CD14-positive monocyte (primary cell): Measurements from ENCODE around the gene API5. TPM values are rescaled to one million over a fixed set of nuclear protein-coding genes. Genes with fewer than 3 reads are reported as not detected.

Experiments
- DNase-seq, 3 donors: peaks; one replicate each; pipeline ENCODE4 v3.0.0-alpha.2; 2011 to 2022
- H2AFZ ChIP-seq: 2 replicates; pipeline ENCODE4 v1.6.0; 2012; ENCODE audit warnings: mild to moderate bottlenecking, low read depth, low read length, inconsistent platforms; ENCODE audit not compliant: insufficient read depth, poor library complexity, severe bottlenecking
- H3K27ac ChIP-seq, 2 donors: 1 replicate in 1 of 2; 2 replicates in 1 of 2; pipeline ENCODE4 v1.5.1; 2012 to 2013; ENCODE audit warnings: low read length in 2 of 2, control low read depth in 1 of 2, inconsistent platforms in 1 of 2, low read depth in 1 of 2, mild to moderate bottlenecking in 1 of 2
- H3K27me3 ChIP-seq, 2 donors: one replicate each; pipeline versions ENCODE4 v1.6.0 to v1.6.1; 2011 to 2013; ENCODE audit warnings: low read length in 2 of 2; ENCODE audit not compliant: control insufficient read depth in 2 of 2, insufficient read depth in 2 of 2
- H3K36me3 ChIP-seq, 2 donors: replicated peaks in 1 of 2; 1 replicate in 1 of 2; 2 replicates in 1 of 2; pipeline versions ENCODE4 v1.5.1 to v1.6.1; 2012 to 2013; ENCODE audit warnings: low read length in 2 of 2, control low read depth in 1 of 2, inconsistent platforms in 1 of 2, mild to moderate bottlenecking in 1 of 2; ENCODE audit not compliant: insufficient read depth in 2 of 2, control insufficient read depth in 1 of 2
- H3K4me1 ChIP-seq, 2 donors: 1 replicate in 1 of 2; 2 replicates in 1 of 2; pipeline versions ENCODE4 v1.5.1 to v1.6.1; 2012 to 2013; ENCODE audit warnings: low read length in 2 of 2, control low read depth in 1 of 2, inconsistent platforms in 1 of 2, mild to moderate bottlenecking in 1 of 2, moderate library complexity in 1 of 2; ENCODE audit not compliant: insufficient read depth in 2 of 2, control insufficient read depth in 1 of 2
- H3K4me2 ChIP-seq: replicated peaks from 2 replicates; pipeline ENCODE3; 2012; ENCODE audit warnings: low read length, moderate library complexity, mild to moderate bottlenecking; ENCODE audit not compliant: poor library complexity, severe bottlenecking; ENCODE audit errors: extremely low read depth
- H3K4me3 ChIP-seq, 3 experiments: fragments of 200-600 bp in 1 of 3; sonication (generic) in 1 of 3; replicated peaks in 1 of 3; 1 replicate in 2 of 3; 2 replicates in 1 of 3; pipeline ENCODE4 v1.5.1; 2011 to 2013; ENCODE audit warnings: low read length in 3 of 3, mild to moderate bottlenecking in 3 of 3, control low read depth in 2 of 3, low read depth in 2 of 3, inconsistent platforms in 1 of 3, moderate library complexity in 1 of 3
- H3K79me2 ChIP-seq: 2 replicates; pipeline ENCODE4 v1.6.0; 2012; ENCODE audit warnings: mild to moderate bottlenecking, control low read depth, inconsistent platforms, low read length, moderate library complexity; ENCODE audit not compliant: insufficient read depth
- H3K9ac ChIP-seq: 2 replicates; pipeline ENCODE4 v1.6.0; 2017; ENCODE audit warnings: low read length, mild to moderate bottlenecking; ENCODE audit not compliant: insufficient read depth, poor library complexity, severe bottlenecking
- H3K9me3 ChIP-seq, 2 donors: replicated peaks in 1 of 2; 1 replicate in 1 of 2; 2 replicates in 1 of 2; pipeline versions ENCODE4 v1.5.1 to v1.6.1; 2012 to 2013; ENCODE audit warnings: low read length in 2 of 2, control low read depth in 1 of 2; ENCODE audit not compliant: control insufficient read depth in 1 of 2, insufficient read depth in 1 of 2
- H4K20me1 ChIP-seq: 2 replicates; pipeline ENCODE4 v1.6.0; 2012; ENCODE audit warnings: mild to moderate bottlenecking, low read length, control low read depth, moderate library complexity; ENCODE audit not compliant: insufficient read depth
- H3K27ac Mint-ChIP-seq, 7 donors: one replicate each; pipeline ENCODE4 v1.8.0; 2020; ENCODE audit warnings: mild to moderate bottlenecking in 7 of 7, mixed read lengths in 7 of 7, moderate library complexity in 6 of 7, inconsistent platforms in 2 of 7
- H3K27me3 Mint-ChIP-seq, 3 donors: one replicate each; pipeline ENCODE4 v1.8.0; 2021 to 2022; ENCODE audit warnings: low read depth in 3 of 3, mild to moderate bottlenecking in 3 of 3, mixed read lengths in 3 of 3, moderate library complexity in 3 of 3, inconsistent platforms in 1 of 3
- H3K36me3 Mint-ChIP-seq, 2 donors: one replicate each; pipeline ENCODE4 v1.8.0; 2020; ENCODE audit warnings: mixed read lengths in 2 of 2, inconsistent platforms in 1 of 2, mild to moderate bottlenecking in 1 of 2
- H3K4me1 Mint-ChIP-seq: one replicate; pipeline ENCODE4 v1.8.0; 2020; ENCODE audit warnings: mild to moderate bottlenecking, mixed read lengths
- H3K4me3 Mint-ChIP-seq, 2 donors: one replicate each; pipeline ENCODE4 v1.8.0; 2020; ENCODE audit warnings: mild to moderate bottlenecking in 2 of 2, mixed read lengths in 2 of 2, moderate library complexity in 1 of 2
- H3K9me3 Mint-ChIP-seq, 7 donors: one replicate each; pipeline ENCODE4 v1.8.0; 2020 to 2022; ENCODE audit warnings: mixed read lengths in 7 of 7, mild to moderate bottlenecking in 6 of 7, moderate library complexity in 6 of 7, inconsistent platforms in 2 of 7
- WGBS: methylation state at CpG from one replicate; pipeline ENCODE4 v1.1.5; 2013; ENCODE audit warnings: missing lambda C conversion rate; ENCODE audit not compliant: insufficient coverage; 5-methylcytosine and 5-hydroxymethylcytosine counted together
- intact Hi-C, 2 donors: fragments of 100-400 bp; cut with micrococcal nuclease; formaldehyde crosslinking; loops; one replicate each; pipeline versions ENCODE4 v1.15.0 to v1.15.1; 2023
- polyA plus RNA-seq, 3 donors: library from polyadenylated mRNA; depleted of rRNA in 1 of 3; unstranded in 2 of 3; stranded (reverse) in 1 of 3; fragments of 300-500 nt in 2 of 3; fragments of >200 nt in 1 of 3; fragmentation: Illumina TruSeq in 2 of 3; gene quantifications; 1 replicate in 2 of 3; 2 replicates in 1 of 3; pipeline ENCODE4 v1.2.3, GENCODE V29; 2012 to 2021
- TF ChIP-seq, protein P1 (sequence below): fragments of 200-600 bp; IDR thresholded peaks from one replicate; pipeline ENCODE4 v1.8.0; 2022; ENCODE audit warnings: antibody characterized with exemption, mild to moderate bottlenecking

API5 gene
- polyA plus RNA-seq, 3 donors, result 17.1 to 84.0 (median 65.9) TPM

DNA sequence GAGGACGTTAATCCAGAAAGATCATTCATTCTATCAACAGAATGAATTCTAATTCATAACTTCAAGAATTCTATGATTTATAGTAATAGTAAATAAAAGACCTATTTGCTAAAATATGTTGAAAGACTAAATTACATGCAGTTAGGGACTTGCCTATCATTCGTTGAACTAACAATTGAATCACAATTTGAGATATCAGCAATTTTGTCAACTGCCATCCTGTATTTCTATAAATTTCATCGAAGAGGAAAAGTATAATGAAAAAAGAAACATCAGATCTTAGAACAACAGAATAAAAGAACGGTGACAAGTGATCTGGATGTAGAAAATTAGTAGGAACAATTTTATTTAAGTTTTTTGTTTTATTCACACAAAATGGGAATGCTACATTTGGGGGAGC is 42.5 kb downstream of the API5 start:
- peaks cover 15% of the 10 kb centered on the region for H3K4me1 Mint-ChIP-seq
- no CpG with 5 or more reads among the region's 4 CpGs for WGBS
- H3K27ac ChIP-seq, result no peak overlapping the region
- H2AFZ ChIP-seq, result no peak overlapping the region
- no peaks in the 10 kb centered on the region for H3K36me3 Mint-ChIP-seq
- no peaks in the 10 kb centered on the region for H3K36me3 ChIP-seq
- TF ChIP-seq, protein P1, sequence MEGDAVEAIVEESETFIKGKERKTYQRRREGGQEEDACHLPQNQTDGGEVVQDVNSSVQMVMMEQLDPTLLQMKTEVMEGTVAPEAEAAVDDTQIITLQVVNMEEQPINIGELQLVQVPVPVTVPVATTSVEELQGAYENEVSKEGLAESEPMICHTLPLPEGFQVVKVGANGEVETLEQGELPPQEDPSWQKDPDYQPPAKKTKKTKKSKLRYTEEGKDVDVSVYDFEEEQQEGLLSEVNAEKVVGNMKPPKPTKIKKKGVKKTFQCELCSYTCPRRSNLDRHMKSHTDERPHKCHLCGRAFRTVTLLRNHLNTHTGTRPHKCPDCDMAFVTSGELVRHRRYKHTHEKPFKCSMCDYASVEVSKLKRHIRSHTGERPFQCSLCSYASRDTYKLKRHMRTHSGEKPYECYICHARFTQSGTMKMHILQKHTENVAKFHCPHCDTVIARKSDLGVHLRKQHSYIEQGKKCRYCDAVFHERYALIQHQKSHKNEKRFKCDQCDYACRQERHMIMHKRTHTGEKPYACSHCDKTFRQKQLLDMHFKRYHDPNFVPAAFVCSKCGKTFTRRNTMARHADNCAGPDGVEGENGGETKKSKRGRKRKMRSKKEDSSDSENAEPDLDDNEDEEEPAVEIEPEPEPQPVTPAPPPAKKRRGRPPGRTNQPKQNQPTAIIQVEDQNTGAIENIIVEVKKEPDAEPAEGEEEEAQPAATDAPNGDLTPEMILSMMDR, result no peak
- H3K27me3 ChIP-seq, result no peaks in the 10 kb centered on the region
- intact Hi-C loops, result loop anchor here in 1 of 2 donors (10.0 kb wide), 1 partner anchor 320 kb away; no protein-coding TSS in a partner anchor
- H3K4me2 ChIP-seq, result no peak overlapping the region
- peaks cover 0 to 1% (median 0%) of the 10 kb centered on the region in 3 donors for H3K27me3 Mint-ChIP-seq
- H4K20me1 ChIP-seq, result no peaks in the 10 kb centered on the region
- H3K4me3 ChIP-seq, result no peak overlapping the region
- no peaks in the 10 kb centered on the region for H3K9me3 ChIP-seq
- peaks cover 0 to 5% (median 2%) of the 10 kb centered on the region in 7 donors for H3K9me3 Mint-ChIP-seq
- peaks cover 6 to 8% of the 10 kb centered on the region in 2 donors for H3K4me1 ChIP-seq
- no peak overlapping the region for H3K4me3 Mint-ChIP-seq
- H3K79me2 ChIP-seq, result peaks cover 6% of the 10 kb centered on the region
- DNase-seq, result no peak
- H3K27ac Mint-ChIP-seq, result no peak overlapping the region
- H3K9ac ChIP-seq, result no peak overlapping the region

GRCh38 chr11:43356336-43356735 is 44.5 kb downstream of the API5 start:
- Histone ChIP-seq H3K27ac (no peak overlapping the region), H3K27me3 (no peaks in the 10 kb centered on the region), H3K4me3 (no peak overlapping the region), H3K4me1 (peaks cover 23 to 27% of the 10 kb centered on the region in 2 donors), H2AFZ (no peak overlapping the region), H3K36me3 (no peaks in the 10 kb centered on the region), H3K9ac (no peak overlapping the region), H3K79me2 (peaks cover 26% of the 10 kb centered on the region), H4K20me1 (peaks cover 5% of the 10 kb centered on the region), H3K4me2 (no peak overlapping the region), H3K9me3 (no peaks in the 10 kb centered on the region)
- no peak for DNase-seq
- no peak overlapping the region for H3K27ac Mint-ChIP-seq
- H3K4me1 Mint-ChIP-seq, result peaks cover 31% of the 10 kb centered on the region
- H3K36me3 Mint-ChIP-seq, result no peaks in the 10 kb centered on the region
- intact Hi-C loops, result loop anchor here in 1 of 2 donors (10.0 kb wide), 1 partner anchor 318 kb away; no protein-coding TSS in a partner anchor
- peaks cover 0 to 5% (median 2%) of the 10 kb centered on the region in 7 donors for H3K9me3 Mint-ChIP-seq
- TF ChIP-seq, protein P1, result no peak
- H3K27me3 Mint-ChIP-seq, result peaks cover 0 to 1% (median 0%) of the 10 kb centered on the region in 3 donors
- H3K4me3 Mint-ChIP-seq, result no peak overlapping the region
